HFFc6 (cell line): ENCODE results near the gene ZNF407. TPM values are rescaled to one million over a fixed set of nuclear protein-coding genes. Genes with fewer than 3 reads are reported as not detected.

Experiments
- DNase-seq: peaks from one replicate; pipeline ENCODE4 v3.0.0-alpha.2; 2018
- H3K27ac Mint-ChIP-seq: 2 replicates; pipeline ENCODE4 v1.8.0; 2020; ENCODE audit warnings: mild to moderate bottlenecking, mixed read lengths
- H3K27me3 Mint-ChIP-seq: 2 replicates; pipeline ENCODE4 v1.8.0; 2021; ENCODE audit warnings: mild to moderate bottlenecking, moderate library complexity, mixed read lengths; ENCODE audit not compliant: insufficient read depth
- H3K36me3 Mint-ChIP-seq: 2 replicates; pipeline ENCODE4 v1.8.0; 2021; ENCODE audit warnings: low read depth, mixed read lengths
- H3K4me1 Mint-ChIP-seq: 2 replicates; pipeline ENCODE4 v1.8.0; 2020; ENCODE audit warnings: low read depth, mixed read lengths
- H3K4me3 Mint-ChIP-seq: 2 replicates; pipeline ENCODE4 v1.8.0; 2020; ENCODE audit warnings: mild to moderate bottlenecking, moderate library complexity, mixed read lengths
- H3K9me3 Mint-ChIP-seq: 2 replicates; pipeline ENCODE4 v1.8.0; 2020; ENCODE audit warnings: mild to moderate bottlenecking, mixed read lengths
- CTCF ChIP-seq: fragments of 200-600 bp; sonication (generic); IDR thresholded peaks from 2 replicates; pipeline ENCODE4 v1.5.0; 2021; ENCODE audit warnings: antibody characterized with exemption, mild to moderate bottlenecking
- total RNA-seq, 6 experiments: library from RNA; stranded (reverse); fragmentation: NEBNext Ultra II Directional; extraction: Animal tissue kit (Norgen Biotek cat#: 25700); gene quantifications; 2 replicates in 1 of 6; 3 replicates in 5 of 6; pipeline ENCODE4 v1.2.3, GENCODE V29; 2021

Gene ZNF407
- total RNA-seq, 6 experiments from 2014 or later, result 7.9 to 9.7 (median 9.1) TPM

GRCh38 chr18:74551936-74552555, 45.6 kb upstream of the ZNF407 start:
- peaks cover 25% of the 10 kb centered on the region for H3K27me3 Mint-ChIP-seq
- peaks cover 25% of the 10 kb centered on the region for H3K9me3 Mint-ChIP-seq
- H3K27ac Mint-ChIP-seq, result no peak overlapping the region
- no peak overlapping the region for H3K4me3 Mint-ChIP-seq
- DNase-seq, result peak; percentile 67
- H3K36me3 Mint-ChIP-seq, result peaks cover 16% of the 10 kb centered on the region
- H3K4me1 Mint-ChIP-seq, result peaks cover 6% of the 10 kb centered on the region
- TF ChIP-seq CTCF, result peak; percentile 93

GRCh38 chr18:74556126-74556525, 41.5 kb upstream of the ZNF407 start:
- no peak for TF ChIP-seq CTCF
- Mint-ChIP-seq H3K36me3 (no peaks in the 10 kb centered on the region), H3K4me1 (no peaks in the 10 kb centered on the region), H3K27ac (no peak overlapping the region), H3K9me3 (no peaks in the 10 kb centered on the region), H3K27me3 (peaks cover 50% of the 10 kb centered on the region), H3K4me3 (no peak overlapping the region)
- DNase-seq, result no peak

GRCh38 chr18:74558096-74558495, 39.6 kb upstream of the ZNF407 start:
- Mint-ChIP-seq H3K9me3 (no peaks in the 10 kb centered on the region), H3K4me1 (no peaks in the 10 kb centered on the region), H3K4me3 (no peak overlapping the region), H3K36me3 (no peaks in the 10 kb centered on the region), H3K27me3 (peaks cover 64% of the 10 kb centered on the region), H3K27ac (no peak overlapping the region)
- no peak for DNase-seq
- TF ChIP-seq CTCF, result no peak

- Mint-ChIP-seq H3K4me3 (no peak overlapping the region), H3K36me3 (peaks cover 6% of the 10 kb centered on the region), H3K9me3 (peaks cover 15% of the 10 kb centered on the region), H3K4me1 (no peaks in the 10 kb centered on the region), H3K27ac (no peak overlapping the region), H3K27me3 (peaks cover 58% of the 10 kb centered on the region)
- no peak for DNase-seq
- TF ChIP-seq CTCF, result no peak
Measured at GRCh38 chr18:74562131-74562730, 35.4 kb upstream of the ZNF407 start.

GRCh38 chr18:74562775-74563174, 34.9 kb upstream of the ZNF407 start:
- Mint-ChIP-seq H3K27ac (no peak overlapping the region), H3K4me3 (no peak overlapping the region), H3K4me1 (no peaks in the 10 kb centered on the region), H3K36me3 (peaks cover 6% of the 10 kb centered on the region), H3K9me3 (peaks cover 15% of the 10 kb centered on the region), H3K27me3 (peaks cover 54% of the 10 kb centered on the region)
- DNase-seq, result no peak
- no peak for TF ChIP-seq CTCF
